AG09319 (cell line): ENCODE results near the gene NSUN4.

Experiments used
- DNase-seq: peaks from one replicate; pipeline ENCODE4 v3.0.0-alpha.2; 2010; ENCODE audit warnings: low read depth; ENCODE audit errors: extremely low read depth
- TF ChIP-seq, protein P1 (sequence below): IDR thresholded peaks from 2 replicates; pipeline ENCODE4 v1.5.1; 2011; ENCODE audit warnings: low read depth, mild to moderate bottlenecking, inconsistent platforms, low read length, moderate library complexity

Gene NSUN4

DNA sequence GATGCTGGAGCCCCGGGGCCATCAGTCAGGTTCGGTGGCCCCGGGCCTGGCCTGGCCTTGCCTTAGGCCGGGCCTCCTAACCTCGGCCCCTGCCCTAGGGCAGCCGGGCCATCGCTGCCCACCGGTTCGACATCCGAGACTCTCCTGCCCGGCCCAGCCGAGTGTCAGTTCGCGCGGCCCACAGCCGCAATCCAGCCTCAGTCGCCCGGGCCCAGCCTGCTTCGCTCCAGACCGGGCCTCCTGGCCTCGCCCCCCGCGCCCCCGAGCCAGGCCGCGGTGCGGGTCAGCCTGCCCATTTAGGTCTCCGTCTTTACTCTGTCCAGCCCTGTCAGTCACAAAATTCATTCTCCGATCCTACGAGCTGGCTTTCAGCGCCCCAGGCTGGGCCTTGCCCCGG, 38.0 kb upstream of the NSUN4 start:
- DNase-seq: no peak
- TF ChIP-seq, protein P1, sequence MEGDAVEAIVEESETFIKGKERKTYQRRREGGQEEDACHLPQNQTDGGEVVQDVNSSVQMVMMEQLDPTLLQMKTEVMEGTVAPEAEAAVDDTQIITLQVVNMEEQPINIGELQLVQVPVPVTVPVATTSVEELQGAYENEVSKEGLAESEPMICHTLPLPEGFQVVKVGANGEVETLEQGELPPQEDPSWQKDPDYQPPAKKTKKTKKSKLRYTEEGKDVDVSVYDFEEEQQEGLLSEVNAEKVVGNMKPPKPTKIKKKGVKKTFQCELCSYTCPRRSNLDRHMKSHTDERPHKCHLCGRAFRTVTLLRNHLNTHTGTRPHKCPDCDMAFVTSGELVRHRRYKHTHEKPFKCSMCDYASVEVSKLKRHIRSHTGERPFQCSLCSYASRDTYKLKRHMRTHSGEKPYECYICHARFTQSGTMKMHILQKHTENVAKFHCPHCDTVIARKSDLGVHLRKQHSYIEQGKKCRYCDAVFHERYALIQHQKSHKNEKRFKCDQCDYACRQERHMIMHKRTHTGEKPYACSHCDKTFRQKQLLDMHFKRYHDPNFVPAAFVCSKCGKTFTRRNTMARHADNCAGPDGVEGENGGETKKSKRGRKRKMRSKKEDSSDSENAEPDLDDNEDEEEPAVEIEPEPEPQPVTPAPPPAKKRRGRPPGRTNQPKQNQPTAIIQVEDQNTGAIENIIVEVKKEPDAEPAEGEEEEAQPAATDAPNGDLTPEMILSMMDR: no peak

GRCh38 chr1:46303038-46303871, 37.4 kb upstream of the NSUN4 start, which contains the start of the genes LRRC41 and UQCRH:
TSS of gene LRRC41 (minus strand) at chr1:46303616. CDS start at chr1:46303322, 294 bp downstream.
TSS of gene UQCRH (plus strand) at chr1:46303698. CDS start at chr1:46303767, 69 bp downstream.
- TF ChIP-seq, protein P1: no peak
- peak; percentile 93 for DNase-seq

- no peak for DNase-seq
- TF ChIP-seq, protein P1: no peak
These were observed 36.7 kb upstream of the NSUN4 start for GRCh38 chr1:46303872-46304326.

- DNase-seq: no peak
- TF ChIP-seq, protein P1: no peak
These were observed 34.5 kb upstream of the NSUN4 start for GRCh38 chr1:46306159-46306530.

DNA sequence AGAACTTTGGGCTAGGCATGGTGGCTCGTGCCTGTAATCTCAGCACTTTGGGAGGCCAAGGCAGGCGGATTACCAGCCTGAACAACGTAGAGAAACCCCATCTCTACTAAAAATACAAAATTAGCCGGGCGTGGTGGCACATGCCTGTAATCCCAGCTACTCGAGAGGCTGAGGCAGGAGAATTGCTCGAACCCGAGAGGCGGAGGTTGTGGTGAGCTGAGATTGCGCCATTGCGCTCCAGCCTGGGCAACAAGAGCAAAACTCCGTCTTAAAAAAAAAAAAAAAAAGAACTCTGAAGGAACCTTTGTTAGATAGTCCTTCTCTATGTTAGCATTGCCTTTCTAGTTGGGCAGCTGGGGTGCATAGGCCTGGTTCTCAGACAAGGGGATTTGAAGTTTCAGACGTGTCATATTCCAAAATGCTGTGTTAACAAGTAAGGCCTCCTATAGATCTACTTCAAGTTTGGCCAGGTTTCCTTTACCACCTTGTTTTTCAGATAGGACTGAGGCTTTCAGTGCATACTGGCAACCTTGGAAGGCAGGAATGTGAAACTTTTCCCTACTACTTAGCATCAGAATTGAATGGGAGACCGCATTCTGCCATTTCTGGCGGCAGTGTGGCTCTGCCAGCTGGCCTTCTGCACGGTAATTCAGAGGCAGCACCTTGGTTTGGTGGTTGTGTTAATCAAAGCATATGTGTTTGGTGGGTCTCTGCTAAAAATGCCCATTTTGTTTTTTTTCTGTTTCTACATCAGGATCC, 31.0 kb upstream of the NSUN4 start:
- TF ChIP-seq, protein P1: no peak
- DNase-seq: no peak

DNA sequence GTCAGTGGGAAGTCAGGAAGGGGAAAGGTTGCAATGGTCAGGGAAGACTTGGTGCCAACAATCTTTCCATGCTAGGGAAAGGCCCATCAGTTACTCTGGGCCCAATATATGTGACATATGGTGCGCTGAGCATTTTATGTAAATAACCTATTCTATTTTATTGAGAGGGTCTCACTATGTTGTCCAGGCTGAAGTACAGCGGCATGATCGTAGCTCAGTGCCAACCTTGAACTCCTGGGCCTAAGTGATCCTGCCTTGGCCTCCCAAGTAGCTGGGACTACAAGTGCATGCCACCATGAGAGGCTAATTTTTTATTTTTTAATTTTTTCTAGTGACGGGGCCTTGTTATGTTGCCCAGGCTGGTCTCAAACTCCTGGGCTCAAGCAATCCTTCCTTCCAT, 30.3 kb upstream of the NSUN4 start:
- no peak for DNase-seq
- TF ChIP-seq, protein P1: no peak
